Stimulated activated CD8-positive, alpha-beta memory T cell treated with anti-CD3 and anti-CD28 coated beads, Interleukin-12 subunit alpha, Interleukin-12 subunit beta, amount 100 ng/mL, for 24 hours (primary cell): ENCODE measurements around the gene CDC42BPG.

ENCODE experiments used
- DNase-seq: peaks from one replicate; pipeline ENCODE4 v3.0.0-alpha.2; 2020; ENCODE audit errors: extremely low read depth

The CDC42BPG gene

GRCh38 chr11:64789331-64790204, 54.9 kb downstream of the CDC42BPG start:
- DNase-seq = no peak

GRCh38 chr11:64788321-64789215, 55.9 kb downstream of the CDC42BPG start:
- DNase-seq = no peak

- DNase-seq = no peak
These were observed 56.7 kb downstream of the CDC42BPG start for GRCh38 chr11:64787526-64788320.

- DNase-seq = no peak
These were observed 58.1 kb downstream of the CDC42BPG start for GRCh38 chr11:64786308-64786707.

- DNase-seq = no peak
These were observed 59.5 kb downstream of the CDC42BPG start for GRCh38 chr11:64784813-64785581.

- DNase-seq = peak; percentile 97
These were observed 65.8 kb downstream of the CDC42BPG start, which contains the start of gene SF1 for GRCh38 chr11:64778473-64779298. SF1 (minus strand) TSS chr11:64778542; CDS start chr11:64778392, 150 bp downstream.

- no peak for DNase-seq
These were observed 66.3 kb downstream of the CDC42BPG start for GRCh38 chr11:64778223-64778472.

- DNase-seq = peak; percentile 60
These were observed 66.8 kb downstream of the CDC42BPG start for GRCh38 chr11:64777449-64778222.

- DNase-seq = no peak
These were observed 67.6 kb downstream of the CDC42BPG start for GRCh38 chr11:64776875-64777274.

- DNase-seq = no peak
These were observed 68.0 kb downstream of the CDC42BPG start for GRCh38 chr11:64776425-64776824.

GRCh38 chr11:64774144-64774543, 70.3 kb downstream of the CDC42BPG start:
- DNase-seq = no peak
